Liver (tissue), 3 donors: ENCODE data around the gene BOLA1.

ENCODE experiments used
- GABPA ChIP-seq, 2 donors: IDR thresholded peaks in 1 of 2; conservative IDR thresholded peaks in 1 of 2; 2 replicates each; pipeline ENCODE4 v1.6.1; 2016; ENCODE audit warnings: antibody characterized with exemption in 2 of 2, mild to moderate bottlenecking in 1 of 2, moderate library complexity in 1 of 2
- SP1 ChIP-seq: IDR thresholded peaks from 2 replicates; pipeline ENCODE4 v1.6.1; 2018; ENCODE audit warnings: antibody characterized with exemption, mild to moderate bottlenecking
- TAF1 ChIP-seq: conservative IDR thresholded peaks from 2 replicates; pipeline ENCODE4 v1.6.1; 2016; ENCODE audit warnings: antibody characterized with exemption, mild to moderate bottlenecking
- YY1 ChIP-seq: IDR thresholded peaks from 2 replicates; pipeline ENCODE4 v1.6.1; 2016; ENCODE audit warnings: antibody characterized with exemption, mild to moderate bottlenecking
- TF ChIP-seq, protein P1 (sequence below): fragments of 150-350 bp; IDR thresholded peaks from 2 replicates; pipeline ENCODE4 v1.5.1; 2017; ENCODE audit warnings: improper control_type of control experiment, low read depth, low read length; ENCODE audit not compliant: missing input control
- TF ChIP-seq, protein P2 (sequence below): IDR thresholded peaks from 2 replicates; pipeline ENCODE4 v1.6.1; 2016; ENCODE audit warnings: antibody characterized with exemption
- TF ChIP-seq, protein P3 (sequence below): IDR thresholded peaks from 2 replicates; pipeline ENCODE4 v1.6.1; 2016; ENCODE audit warnings: antibody characterized with exemption
- donor health status: healthy.
- donor health status: healthy.

DNA sequence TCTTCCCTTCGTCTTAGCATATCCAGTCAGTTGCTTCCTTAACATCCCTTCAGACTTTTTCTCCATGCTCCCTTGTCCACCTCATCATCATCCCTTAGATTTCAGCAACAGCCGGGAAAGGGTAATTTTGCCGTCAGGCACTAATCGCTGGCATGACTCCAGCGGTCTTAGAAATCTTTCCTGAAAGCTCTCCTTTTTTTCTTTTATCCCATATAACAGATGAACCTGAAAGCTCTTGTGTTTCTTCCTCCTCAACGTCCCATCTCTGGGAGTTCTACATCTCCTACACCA is 10.4 kb upstream of the BOLA1 start:
- TF ChIP-seq SP1 (no peak), GABPA (IDR thresholded peaks at IDR 0.05 in 1 of 2, conservative IDR thresholded peaks at IDR 0.05 in 1 of 2) (no peak), TAF1 (no peak), YY1 (no peak)
- TF ChIP-seq, protein P1, sequence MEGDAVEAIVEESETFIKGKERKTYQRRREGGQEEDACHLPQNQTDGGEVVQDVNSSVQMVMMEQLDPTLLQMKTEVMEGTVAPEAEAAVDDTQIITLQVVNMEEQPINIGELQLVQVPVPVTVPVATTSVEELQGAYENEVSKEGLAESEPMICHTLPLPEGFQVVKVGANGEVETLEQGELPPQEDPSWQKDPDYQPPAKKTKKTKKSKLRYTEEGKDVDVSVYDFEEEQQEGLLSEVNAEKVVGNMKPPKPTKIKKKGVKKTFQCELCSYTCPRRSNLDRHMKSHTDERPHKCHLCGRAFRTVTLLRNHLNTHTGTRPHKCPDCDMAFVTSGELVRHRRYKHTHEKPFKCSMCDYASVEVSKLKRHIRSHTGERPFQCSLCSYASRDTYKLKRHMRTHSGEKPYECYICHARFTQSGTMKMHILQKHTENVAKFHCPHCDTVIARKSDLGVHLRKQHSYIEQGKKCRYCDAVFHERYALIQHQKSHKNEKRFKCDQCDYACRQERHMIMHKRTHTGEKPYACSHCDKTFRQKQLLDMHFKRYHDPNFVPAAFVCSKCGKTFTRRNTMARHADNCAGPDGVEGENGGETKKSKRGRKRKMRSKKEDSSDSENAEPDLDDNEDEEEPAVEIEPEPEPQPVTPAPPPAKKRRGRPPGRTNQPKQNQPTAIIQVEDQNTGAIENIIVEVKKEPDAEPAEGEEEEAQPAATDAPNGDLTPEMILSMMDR, result no peak
- TF ChIP-seq, protein P2, sequence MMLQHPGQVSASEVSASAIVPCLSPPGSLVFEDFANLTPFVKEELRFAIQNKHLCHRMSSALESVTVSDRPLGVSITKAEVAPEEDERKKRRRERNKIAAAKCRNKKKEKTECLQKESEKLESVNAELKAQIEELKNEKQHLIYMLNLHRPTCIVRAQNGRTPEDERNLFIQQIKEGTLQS, result no peak
- TF ChIP-seq, protein P3, sequence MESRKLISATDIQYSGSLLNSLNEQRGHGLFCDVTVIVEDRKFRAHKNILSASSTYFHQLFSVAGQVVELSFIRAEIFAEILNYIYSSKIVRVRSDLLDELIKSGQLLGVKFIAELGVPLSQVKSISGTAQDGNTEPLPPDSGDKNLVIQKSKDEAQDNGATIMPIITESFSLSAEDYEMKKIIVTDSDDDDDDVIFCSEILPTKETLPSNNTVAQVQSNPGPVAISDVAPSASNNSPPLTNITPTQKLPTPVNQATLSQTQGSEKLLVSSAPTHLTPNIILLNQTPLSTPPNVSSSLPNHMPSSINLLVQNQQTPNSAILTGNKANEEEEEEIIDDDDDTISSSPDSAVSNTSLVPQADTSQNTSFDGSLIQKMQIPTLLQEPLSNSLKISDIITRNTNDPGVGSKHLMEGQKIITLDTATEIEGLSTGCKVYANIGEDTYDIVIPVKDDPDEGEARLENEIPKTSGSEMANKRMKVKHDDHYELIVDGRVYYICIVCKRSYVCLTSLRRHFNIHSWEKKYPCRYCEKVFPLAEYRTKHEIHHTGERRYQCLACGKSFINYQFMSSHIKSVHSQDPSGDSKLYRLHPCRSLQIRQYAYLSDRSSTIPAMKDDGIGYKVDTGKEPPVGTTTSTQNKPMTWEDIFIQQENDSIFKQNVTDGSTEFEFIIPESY, result no peak
